Astrocyte (in vitro differentiated cells and primary cell): ENCODE data around the gene N4BP2. TPM values are rescaled to one million over a fixed set of nuclear protein-coding genes. Genes with fewer than 3 reads are reported as not detected.

ENCODE experiments used
- DNase-seq: peaks from one replicate; pipeline ENCODE4 v3.0.0-alpha.2; 2010; ENCODE audit warnings: low read depth
- FAIRE-seq: peaks from 2 replicates; lab custom pipeline; 2011; peaks lifted over from hg19 to GRCh38; lab: Jason Lieb, UNC
- H2AFZ ChIP-seq: 2 replicates; pipeline ENCODE4 v1.6.0; 2012; ENCODE audit warnings: low read depth, low read length, inconsistent platforms
- H3K27ac ChIP-seq: 2 replicates; pipeline ENCODE4 v1.5.1; 2011; ENCODE audit warnings: low read depth, low read length, inconsistent platforms
- H3K27me3 ChIP-seq: 2 replicates; pipeline ENCODE4 v1.6.0; 2011; ENCODE audit warnings: low read length, inconsistent platforms; ENCODE audit not compliant: insufficient read depth
- H3K36me3 ChIP-seq: 2 replicates; pipeline ENCODE4 v1.5.1; 2011; ENCODE audit warnings: low read length, inconsistent platforms; ENCODE audit not compliant: insufficient read depth
- H3K4me1 ChIP-seq: 2 replicates; pipeline ENCODE4 v1.5.1; 2011; ENCODE audit warnings: low read length, inconsistent platforms; ENCODE audit not compliant: insufficient read depth
- H3K4me2 ChIP-seq: 2 replicates; pipeline ENCODE4 v1.6.0; 2012; ENCODE audit warnings: low read length, inconsistent platforms
- H3K4me3 ChIP-seq: 2 replicates; pipeline ENCODE4 v1.5.1; 2011; ENCODE audit warnings: low read depth, mild to moderate bottlenecking, low read length, inconsistent platforms; ENCODE audit not compliant: insufficient read depth
- H3K79me2 ChIP-seq: 2 replicates; pipeline ENCODE4 v1.6.0; 2012; ENCODE audit warnings: mild to moderate bottlenecking, low read length, inconsistent platforms; ENCODE audit not compliant: insufficient read depth
- H3K9ac ChIP-seq: 2 replicates; pipeline ENCODE4 v1.6.0; 2012; ENCODE audit warnings: mild to moderate bottlenecking, low read length, inconsistent platforms
- H3K9me3 ChIP-seq: 2 replicates; pipeline ENCODE4 v1.5.1; 2012; ENCODE audit warnings: low read depth, mild to moderate bottlenecking, low read length, inconsistent platforms; ENCODE audit not compliant: insufficient read depth
- H4K20me1 ChIP-seq: 2 replicates; pipeline ENCODE4 v1.6.0; 2012; ENCODE audit warnings: low read length, inconsistent platforms; ENCODE audit not compliant: insufficient read depth
- H3K27ac Mint-ChIP-seq: one replicate; pipeline ENCODE4 v1.8.0; 2021; ENCODE audit warnings: mild to moderate bottlenecking, mixed read lengths; ENCODE audit not compliant: unreplicated experiment
- H3K27me3 Mint-ChIP-seq: one replicate; pipeline ENCODE4 v1.8.0; 2021; ENCODE audit warnings: low read depth, mixed read lengths; ENCODE audit not compliant: unreplicated experiment
- H3K36me3 Mint-ChIP-seq: one replicate; pipeline ENCODE4 v1.8.0; 2021; ENCODE audit warnings: low read depth, mixed read lengths; ENCODE audit not compliant: unreplicated experiment
- H3K4me1 Mint-ChIP-seq: one replicate; pipeline ENCODE4 v1.8.0; 2021; ENCODE audit warnings: low read depth, mixed read lengths; ENCODE audit not compliant: unreplicated experiment
- H3K4me3 Mint-ChIP-seq: one replicate; pipeline ENCODE4 v1.8.0; 2021; ENCODE audit warnings: mild to moderate bottlenecking, moderate library complexity, mixed read lengths; ENCODE audit not compliant: unreplicated experiment
- H3K9me3 Mint-ChIP-seq: one replicate; pipeline ENCODE4 v1.8.0; 2021; ENCODE audit warnings: mild to moderate bottlenecking, mixed read lengths; ENCODE audit not compliant: unreplicated experiment
- EZH2 ChIP-seq: IDR thresholded peaks from 2 replicates; pipeline ENCODE4 v1.6.1; 2012; ENCODE audit warnings: mild to moderate bottlenecking, low read length, inconsistent platforms; ENCODE audit not compliant: insufficient read depth
- total RNA-seq: library from RNA; stranded (reverse); gene quantifications from 2 replicates; pipeline ENCODE4 v1.2.1, GENCODE V29; 2021
- TF ChIP-seq, protein P1 (sequence below): IDR thresholded peaks from 2 replicates; pipeline ENCODE4 v1.5.1; 2011; ENCODE audit warnings: low read depth, mild to moderate bottlenecking, inconsistent platforms, low read length, moderate library complexity; ENCODE audit not compliant: insufficient read depth

The N4BP2 gene
- total RNA-seq, 1 donor from 2014 or later, result 14.5 TPM

DNA sequence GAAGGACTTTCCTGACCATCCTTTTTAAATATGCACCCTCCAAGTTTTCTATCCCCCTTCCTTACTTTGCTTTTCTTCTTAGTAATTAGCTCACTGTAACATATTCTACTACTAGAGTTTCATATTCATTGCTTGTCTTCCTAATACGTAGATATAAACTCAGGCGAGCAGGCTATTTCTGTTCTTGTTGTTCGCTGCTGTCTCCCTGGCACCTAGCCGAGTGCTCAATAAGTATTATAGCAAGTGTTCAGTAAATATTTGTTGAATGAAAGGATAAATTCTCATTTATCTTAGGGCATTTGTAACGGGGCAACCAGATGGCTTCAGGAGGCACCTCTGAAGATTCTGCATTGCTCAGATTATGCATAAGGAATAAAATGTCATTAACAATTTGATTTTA is 133.4 kb downstream of the N4BP2 start:
- H2AFZ ChIP-seq, result no peak overlapping the region
- H3K9me3 Mint-ChIP-seq, result no peaks in the 10 kb centered on the region
- peaks cover 7% of the 10 kb centered on the region for H3K4me1 Mint-ChIP-seq
- H3K4me1 ChIP-seq, result no peaks in the 10 kb centered on the region
- H3K27ac ChIP-seq, result no peak overlapping the region
- H3K4me3 ChIP-seq, result no peak overlapping the region
- H4K20me1 ChIP-seq, result no peaks in the 10 kb centered on the region
- no peak overlapping the region for H3K27ac Mint-ChIP-seq
- no peaks in the 10 kb centered on the region for H3K27me3 ChIP-seq
- TF ChIP-seq, protein P1, sequence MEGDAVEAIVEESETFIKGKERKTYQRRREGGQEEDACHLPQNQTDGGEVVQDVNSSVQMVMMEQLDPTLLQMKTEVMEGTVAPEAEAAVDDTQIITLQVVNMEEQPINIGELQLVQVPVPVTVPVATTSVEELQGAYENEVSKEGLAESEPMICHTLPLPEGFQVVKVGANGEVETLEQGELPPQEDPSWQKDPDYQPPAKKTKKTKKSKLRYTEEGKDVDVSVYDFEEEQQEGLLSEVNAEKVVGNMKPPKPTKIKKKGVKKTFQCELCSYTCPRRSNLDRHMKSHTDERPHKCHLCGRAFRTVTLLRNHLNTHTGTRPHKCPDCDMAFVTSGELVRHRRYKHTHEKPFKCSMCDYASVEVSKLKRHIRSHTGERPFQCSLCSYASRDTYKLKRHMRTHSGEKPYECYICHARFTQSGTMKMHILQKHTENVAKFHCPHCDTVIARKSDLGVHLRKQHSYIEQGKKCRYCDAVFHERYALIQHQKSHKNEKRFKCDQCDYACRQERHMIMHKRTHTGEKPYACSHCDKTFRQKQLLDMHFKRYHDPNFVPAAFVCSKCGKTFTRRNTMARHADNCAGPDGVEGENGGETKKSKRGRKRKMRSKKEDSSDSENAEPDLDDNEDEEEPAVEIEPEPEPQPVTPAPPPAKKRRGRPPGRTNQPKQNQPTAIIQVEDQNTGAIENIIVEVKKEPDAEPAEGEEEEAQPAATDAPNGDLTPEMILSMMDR, result no peak
- TF ChIP-seq EZH2, result no peak
- H3K9me3 ChIP-seq, result no peaks in the 10 kb centered on the region
- FAIRE-seq (no peak), DNase-seq (no peak)
- H3K36me3 ChIP-seq, result no peaks in the 10 kb centered on the region
- no peak overlapping the region for H3K4me2 ChIP-seq
- H3K9ac ChIP-seq, result no peak overlapping the region
- H3K27me3 Mint-ChIP-seq, result peaks cover 5% of the 10 kb centered on the region
- no peaks in the 10 kb centered on the region for H3K36me3 Mint-ChIP-seq
- H3K79me2 ChIP-seq, result no peaks in the 10 kb centered on the region
- no peak overlapping the region for H3K4me3 Mint-ChIP-seq

DNA sequence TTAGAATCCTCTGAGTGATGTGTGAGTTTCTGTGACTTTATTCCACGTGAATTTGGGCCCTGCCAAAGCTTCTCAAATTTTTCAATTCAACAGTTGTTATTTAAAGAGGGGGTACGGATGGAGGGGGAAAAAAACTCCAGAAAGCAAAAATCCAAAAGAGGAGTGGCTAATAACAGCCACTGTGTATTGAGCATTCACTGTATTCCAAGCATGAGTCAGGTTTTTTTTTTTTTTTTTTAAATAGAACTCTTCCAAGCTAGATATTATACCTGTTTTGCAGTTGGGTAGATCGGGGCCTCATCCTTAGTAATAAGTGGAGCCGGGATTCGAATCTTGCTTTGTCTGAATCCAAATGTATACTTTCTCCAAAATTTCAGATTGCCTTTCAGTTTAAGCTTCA is 133.8 kb downstream of the N4BP2 start:
- H3K4me3 ChIP-seq, result no peak overlapping the region
- H3K4me2 ChIP-seq, result no peak overlapping the region
- Mint-ChIP-seq H3K27me3 (peaks cover 5% of the 10 kb centered on the region), H3K4me1 (peaks cover 7% of the 10 kb centered on the region), H3K36me3 (no peaks in the 10 kb centered on the region), H3K27ac (no peak overlapping the region), H3K9me3 (no peaks in the 10 kb centered on the region), H3K4me3 (no peak overlapping the region)
- FAIRE-seq, result no peak
- H3K9me3 ChIP-seq, result no peaks in the 10 kb centered on the region
- TF ChIP-seq EZH2, result no peak
- TF ChIP-seq, protein P1, result no peak
- no peaks in the 10 kb centered on the region for H3K79me2 ChIP-seq
- no peaks in the 10 kb centered on the region for H3K27me3 ChIP-seq
- DNase-seq, result no peak
- no peaks in the 10 kb centered on the region for H3K36me3 ChIP-seq
- H3K9ac ChIP-seq, result no peak overlapping the region
- H2AFZ ChIP-seq, result no peak overlapping the region
- no peaks in the 10 kb centered on the region for H4K20me1 ChIP-seq
- H3K4me1 ChIP-seq, result no peaks in the 10 kb centered on the region
- no peak overlapping the region for H3K27ac ChIP-seq

DNA sequence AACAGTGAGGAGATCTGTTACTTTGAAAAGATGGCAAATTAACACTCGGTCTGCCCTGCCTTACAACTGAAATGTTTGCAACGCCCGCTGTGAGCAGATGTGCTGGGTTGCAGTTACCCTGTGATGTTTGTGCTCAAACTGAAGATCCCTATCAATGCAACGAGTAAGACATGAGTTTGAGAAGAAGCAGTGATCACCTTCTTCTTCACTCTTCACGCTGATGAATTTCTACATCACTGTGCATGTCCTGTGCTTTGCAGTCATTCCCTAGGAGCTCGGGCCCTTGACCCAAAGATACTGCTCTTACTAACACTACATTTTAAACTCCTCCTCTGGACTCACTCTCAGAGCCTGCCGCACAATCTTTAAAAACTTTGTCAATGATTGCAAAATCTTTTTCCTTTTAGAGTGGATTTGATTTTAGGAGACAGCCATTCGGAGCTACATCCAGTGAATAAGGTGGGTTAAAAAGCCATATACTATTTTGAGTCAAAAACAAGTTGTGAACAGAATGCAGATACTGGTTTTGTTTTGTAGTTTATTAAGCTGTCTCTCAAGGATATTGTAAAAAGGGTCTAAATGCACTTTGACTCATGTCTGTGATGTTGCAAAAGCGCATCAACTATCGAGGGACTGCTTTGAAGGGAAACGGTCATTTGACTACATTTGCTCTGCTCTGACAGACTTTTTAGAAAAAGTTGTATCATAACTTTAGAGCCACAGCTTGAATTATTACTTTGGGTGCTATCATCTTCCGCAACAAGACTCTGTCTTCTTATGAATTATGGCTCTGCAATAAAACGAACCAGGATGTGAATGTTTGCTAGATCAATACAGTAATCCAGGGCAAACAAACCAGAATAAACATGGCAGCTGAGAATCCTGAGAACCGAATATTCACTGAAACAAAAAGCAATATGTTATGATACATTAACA is 134.5 kb downstream of the N4BP2 start:
- Mint-ChIP-seq H3K4me1 (peaks cover 3% of the 10 kb centered on the region), H3K27ac (no peak overlapping the region), H3K27me3 (peaks cover 5% of the 10 kb centered on the region), H3K4me3 (no peak overlapping the region), H3K36me3 (no peaks in the 10 kb centered on the region), H3K9me3 (no peaks in the 10 kb centered on the region)
- H2AFZ ChIP-seq, result no peak overlapping the region
- H3K27me3 ChIP-seq, result no peaks in the 10 kb centered on the region
- no peaks in the 10 kb centered on the region for H3K9me3 ChIP-seq
- no peaks in the 10 kb centered on the region for H3K36me3 ChIP-seq
- no peaks in the 10 kb centered on the region for H3K4me1 ChIP-seq
- H3K4me3 ChIP-seq, result no peak overlapping the region
- DNase-seq (no peak), FAIRE-seq (no peak)
- no peaks in the 10 kb centered on the region for H3K79me2 ChIP-seq
- no peak overlapping the region for H3K4me2 ChIP-seq
- no peaks in the 10 kb centered on the region for H4K20me1 ChIP-seq
- H3K27ac ChIP-seq, result no peak overlapping the region
- H3K9ac ChIP-seq, result no peak overlapping the region
- TF ChIP-seq EZH2, result no peak
- TF ChIP-seq, protein P1, result no peak
